SK-N-SH (cell line): ENCODE measurements around the gene SCARB1. TPM values are rescaled to one million over a fixed set of nuclear protein-coding genes. Genes with fewer than 3 reads are reported as not detected.

Experiments
- CTCF ChIA-PET: fragments of 300-600, 350-600 bp; formaldehyde crosslinking; extraction: SDS; loops from one replicate; lab custom pipeline; 2021; lab: Yijun Ruan, JAX
- POLR2A ChIA-PET: fragments of 350-600 bp; sonication (Branson Sonifier 250); formaldehyde crosslinking; extraction: SDS; loops from one replicate; lab custom pipeline; 2020; ENCODE audit warnings: antibody characterized with exemption, inconsistent platforms; lab: Yijun Ruan, JAX
- DNase-seq: peaks from one replicate; pipeline ENCODE4 v3.0.0; 2012
- H2AFZ ChIP-seq: fragments of 200-600 bp; sonication (generic); 2 replicates; pipeline ENCODE4 v1.8.1; 2016; ENCODE audit warnings: antibody characterized with exemption, mild to moderate bottlenecking, low read depth
- H3F3A ChIP-seq: fragments of 200-600 bp; sonication (generic); replicated peaks from 2 replicates; pipeline ENCODE3; 2016; ENCODE audit warnings: antibody characterized with exemption, mild to moderate bottlenecking; ENCODE audit not compliant: insufficient read depth
- H3K27ac ChIP-seq, 2 experiments: fragments of 200-500 bp in 1 of 2; fragments of 200-600 bp in 1 of 2; sonication (Bioruptor generic) in 1 of 2; sonication (generic), shearing (Covaris generic) in 1 of 2; 2 replicates each; pipeline versions ENCODE4 v1.5.1 to v1.6.1; 2014 to 2016; ENCODE audit warnings: low read depth in 2 of 2, inconsistent platforms in 1 of 2, low read length in 1 of 2, mild to moderate bottlenecking in 1 of 2, mixed read lengths in 1 of 2
- H3K27me3 ChIP-seq: fragments of 200-600 bp; sonication (generic), shearing (Covaris generic); 2 replicates; pipeline ENCODE4 v1.6.1; 2016; ENCODE audit warnings: mixed run types; ENCODE audit not compliant: insufficient read depth
- H3K36me3 ChIP-seq, 2 experiments: fragments of 200-500 bp in 1 of 2; fragments of 200-600 bp in 1 of 2; sonication (Bioruptor generic) in 1 of 2; sonication (generic) in 1 of 2; replicated peaks in 1 of 2; 2 replicates each; pipeline versions ENCODE3 to v1.5.1; 2014 to 2016; ENCODE audit warnings: low read length in 1 of 2, mild to moderate bottlenecking in 1 of 2; ENCODE audit not compliant: insufficient read depth in 2 of 2, control insufficient read depth in 1 of 2
- H3K4me1 ChIP-seq, 2 experiments: fragments of 200-500 bp in 1 of 2; fragments of 200-600 bp in 1 of 2; sonication (Bioruptor generic) in 1 of 2; sonication (generic), shearing (Covaris generic) in 1 of 2; 2 replicates each; pipeline versions ENCODE4 v1.5.1 to v1.6.1; 2014 to 2016; ENCODE audit warnings: low read depth in 1 of 2, low read length in 1 of 2, mixed run types in 1 of 2; ENCODE audit not compliant: insufficient read depth in 2 of 2, control insufficient read depth in 1 of 2
- H3K4me2 ChIP-seq: fragments of 200-600 bp; sonication (generic), shearing (Covaris generic); 2 replicates; pipeline ENCODE4 v1.6.1; 2017; ENCODE audit warnings: mixed run types
- H3K4me3 ChIP-seq, 2 experiments: fragments of 200-500 bp in 1 of 2; fragments of 200-600 bp in 1 of 2; sonication (Bioruptor generic) in 1 of 2; sonication (generic), shearing (Covaris generic) in 1 of 2; 2 replicates each; pipeline versions ENCODE4 v1.5.1 to v1.8.1; 2014 to 2016; ENCODE audit warnings: low read depth in 2 of 2, inconsistent platforms in 1 of 2, low read length in 1 of 2, mild to moderate bottlenecking in 1 of 2, mixed read lengths in 1 of 2, moderate library complexity in 1 of 2
- H3K79me2 ChIP-seq: fragments of 200-600 bp; sonication (generic); 2 replicates; pipeline ENCODE4 v1.8.1; 2017; ENCODE audit warnings: mild to moderate bottlenecking; ENCODE audit not compliant: insufficient read depth
- H3K9ac ChIP-seq: fragments of 200-600 bp; sonication (generic); 2 replicates; pipeline ENCODE4 v1.6.1; 2017; ENCODE audit warnings: mixed run types
- H3K9me2 ChIP-seq: fragments of 200-600 bp; sonication (generic); 2 replicates; pipeline ENCODE4 v1.6.1; 2017; ENCODE audit warnings: mixed run types
- H3K9me3 ChIP-seq: fragments of 200-600 bp; sonication (generic); 2 replicates; pipeline ENCODE4 v1.6.1; 2017; ENCODE audit warnings: mixed run types, mild to moderate bottlenecking, moderate library complexity
- H4K20me1 ChIP-seq: fragments of 200-600 bp; sonication (generic); 2 replicates; pipeline ENCODE4 v1.6.1; 2017; ENCODE audit warnings: mild to moderate bottlenecking, mixed run types; ENCODE audit not compliant: insufficient read depth
- FOSL2 ChIP-seq: IDR thresholded peaks from 2 replicates; pipeline ENCODE4 v1.4.0; 2012; ENCODE audit warnings: low read depth, mild to moderate bottlenecking, moderate library complexity, borderline replicate concordance
- MEF2A ChIP-seq: IDR thresholded peaks from 2 replicates; pipeline ENCODE4 v1.4.0; 2012; ENCODE audit warnings: low read depth, borderline replicate concordance
- NFIC ChIP-seq: IDR thresholded peaks from 2 replicates; pipeline ENCODE4 v1.4.0; 2012; ENCODE audit warnings: borderline replicate concordance
- RCOR1 ChIP-seq: fragments of 150-350 bp; IDR thresholded peaks from 2 replicates; pipeline ENCODE4 v1.6.1; 2017; ENCODE audit warnings: antibody characterized with exemption, low read length
- RXRA ChIP-seq: IDR thresholded peaks from 2 replicates; pipeline ENCODE4 v1.4.0; 2012; ENCODE audit warnings: low read depth, mild to moderate bottlenecking, borderline replicate concordance
- SMC3 ChIP-seq: IDR thresholded peaks from 2 replicates; pipeline ENCODE4 v1.6.1; 2012; ENCODE audit warnings: low read depth, low read length, improper control_type of control experiment
- TAF1 ChIP-seq: IDR thresholded peaks from 2 replicates; pipeline ENCODE4 v1.6.1; 2012; ENCODE audit warnings: low read depth, mild to moderate bottlenecking, low read length, moderate library complexity, borderline replicate concordance
- TCF12 ChIP-seq: IDR thresholded peaks from 2 replicates; pipeline ENCODE4 v1.4.0; 2012
- WGBS: methylation state at CpG from one replicate; pipeline ENCODE4 v1.1.6; 2017; ENCODE audit warnings: low lambda C conversion rate; 5-methylcytosine and 5-hydroxymethylcytosine counted together
- polyA plus RNA-seq, 3 experiments: library from polyadenylated mRNA; depleted of rRNA; stranded (reverse); fragments of >200 nt; gene quantifications; 2 replicates each; pipeline ENCODE4 v1.2.3, GENCODE V29; 2012
- TF ChIP-seq, protein P1 (sequence below): fragments of 150-350 bp; IDR thresholded peaks from 2 replicates; pipeline ENCODE4 v1.6.1; 2016; ENCODE audit warnings: mild to moderate bottlenecking, low read depth, low read length
- TF ChIP-seq, protein P2 (sequence below): IDR thresholded peaks from 2 replicates; pipeline ENCODE4; 2012
- TF ChIP-seq, protein P3 (sequence below): IDR thresholded peaks from 2 replicates; pipeline ENCODE4 v1.4.0; 2012; ENCODE audit warnings: low read depth

SCARB1 gene
- polyA plus RNA-seq, 1 of the 3 experiments (the other 2 are of a cell fraction) = 33.0 TPM

DNA sequence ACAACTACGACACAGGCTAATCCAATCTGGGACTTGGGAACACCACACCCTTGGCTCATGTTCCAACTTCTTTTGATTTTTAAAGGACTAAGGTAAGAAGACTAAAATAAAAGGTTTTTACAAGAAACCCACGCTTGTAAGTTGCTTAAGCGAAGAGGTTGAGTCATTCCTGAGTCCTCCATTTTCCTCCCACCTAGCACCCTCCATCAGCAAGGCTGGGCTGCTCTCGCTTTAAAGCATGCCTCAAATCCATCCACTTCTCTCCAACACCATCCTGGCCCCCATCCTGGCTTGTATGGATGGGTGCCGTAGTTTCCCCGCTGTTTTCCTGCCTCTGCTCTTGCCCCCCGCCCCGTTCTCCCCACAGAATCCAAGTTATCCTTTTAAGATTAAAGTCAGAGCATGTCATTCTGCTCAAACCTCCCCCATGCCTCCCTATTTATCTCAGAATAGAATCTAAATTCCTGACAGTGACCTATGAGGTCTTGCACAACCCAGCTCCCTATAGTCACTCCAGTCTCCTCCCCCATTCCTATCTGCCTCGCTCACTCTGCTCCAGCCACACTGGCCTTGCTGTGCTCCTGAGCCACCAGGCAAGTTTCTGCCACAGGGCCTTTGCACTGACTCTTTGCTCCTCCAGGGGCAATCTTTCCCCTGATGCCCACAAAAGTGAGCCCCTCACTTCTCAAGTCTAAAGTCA, 34.5 kb downstream of the SCARB1 start:
- DNase-seq = no peak
- Histone ChIP-seq H3K27me3 (no peaks in the 10 kb centered on the region), H3K9me3 (no peaks in the 10 kb centered on the region), H2AFZ (peak overlapping the region; percentile 76), H3K27ac (peak overlapping the region; percentile 51 to 72; a peak in 3 of 4 replicates), H3K9ac (peak overlapping the region; percentile 34; the same call in 1 of the 2 replicates), H3F3A (peaks cover 19% of the 10 kb centered on the region), H3K4me1 (peaks cover 8 to 27% of the 10 kb centered on the region in 2 experiments; a peak in 1 of 4 replicates), H3K4me2 (peak overlapping the region; percentile 56; the same call in 1 of the 2 replicates), H4K20me1 (no peaks in the 10 kb centered on the region), H3K4me3 (no peak overlapping the region), H3K9me2 (no peaks in the 10 kb centered on the region), H3K79me2 (no peaks in the 10 kb centered on the region), H3K36me3 (no peaks in the 10 kb centered on the region)
- POLR2A ChIA-PET = interaction anchor here (0.6 to 2.8 kb wide), 2 partner anchors 9 to 85 kb away, joined by 3 to 10 read pairs; partner anchors contain the start of gene UBC
- TF ChIP-seq, protein P1, sequence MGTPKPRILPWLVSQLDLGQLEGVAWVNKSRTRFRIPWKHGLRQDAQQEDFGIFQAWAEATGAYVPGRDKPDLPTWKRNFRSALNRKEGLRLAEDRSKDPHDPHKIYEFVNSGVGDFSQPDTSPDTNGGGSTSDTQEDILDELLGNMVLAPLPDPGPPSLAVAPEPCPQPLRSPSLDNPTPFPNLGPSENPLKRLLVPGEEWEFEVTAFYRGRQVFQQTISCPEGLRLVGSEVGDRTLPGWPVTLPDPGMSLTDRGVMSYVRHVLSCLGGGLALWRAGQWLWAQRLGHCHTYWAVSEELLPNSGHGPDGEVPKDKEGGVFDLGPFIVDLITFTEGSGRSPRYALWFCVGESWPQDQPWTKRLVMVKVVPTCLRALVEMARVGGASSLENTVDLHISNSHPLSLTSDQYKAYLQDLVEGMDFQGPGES = no peak
- TF ChIP-seq TAF1 (no peak), FOSL2 (peak; percentile 47; the same call in 1 of the 2 replicates), RXRA (0 out of 2 replicates have a peak, but pooled peaks have one; percentile 28), TCF12 (peak; percentile 53), MEF2A (no peak), RCOR1 (peak; percentile 39; the same call in 1 of the 2 replicates)
- TF ChIP-seq, protein P2, sequence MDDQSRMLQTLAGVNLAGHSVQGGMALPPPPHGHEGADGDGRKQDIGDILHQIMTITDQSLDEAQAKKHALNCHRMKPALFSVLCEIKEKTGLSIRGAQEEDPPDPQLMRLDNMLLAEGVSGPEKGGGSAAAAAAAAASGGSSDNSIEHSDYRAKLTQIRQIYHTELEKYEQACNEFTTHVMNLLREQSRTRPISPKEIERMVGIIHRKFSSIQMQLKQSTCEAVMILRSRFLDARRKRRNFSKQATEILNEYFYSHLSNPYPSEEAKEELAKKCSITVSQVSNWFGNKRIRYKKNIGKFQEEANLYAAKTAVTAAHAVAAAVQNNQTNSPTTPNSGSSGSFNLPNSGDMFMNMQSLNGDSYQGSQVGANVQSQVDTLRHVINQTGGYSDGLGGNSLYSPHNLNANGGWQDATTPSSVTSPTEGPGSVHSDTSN = peak; percentile 80
- TF ChIP-seq, protein P3, sequence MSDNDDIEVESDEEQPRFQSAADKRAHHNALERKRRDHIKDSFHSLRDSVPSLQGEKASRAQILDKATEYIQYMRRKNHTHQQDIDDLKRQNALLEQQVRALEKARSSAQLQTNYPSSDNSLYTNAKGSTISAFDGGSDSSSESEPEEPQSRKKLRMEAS = peak; percentile 9; the same call in 1 of the 2 replicates
- 64% methylated on average over 9 of the region's 9 CpGs for WGBS
- CTCF ChIA-PET = interaction anchor here (0.9 kb wide), 1 partner anchor 77 kb away, joined by 3 read pairs; no protein-coding TSS in a partner anchor

DNA sequence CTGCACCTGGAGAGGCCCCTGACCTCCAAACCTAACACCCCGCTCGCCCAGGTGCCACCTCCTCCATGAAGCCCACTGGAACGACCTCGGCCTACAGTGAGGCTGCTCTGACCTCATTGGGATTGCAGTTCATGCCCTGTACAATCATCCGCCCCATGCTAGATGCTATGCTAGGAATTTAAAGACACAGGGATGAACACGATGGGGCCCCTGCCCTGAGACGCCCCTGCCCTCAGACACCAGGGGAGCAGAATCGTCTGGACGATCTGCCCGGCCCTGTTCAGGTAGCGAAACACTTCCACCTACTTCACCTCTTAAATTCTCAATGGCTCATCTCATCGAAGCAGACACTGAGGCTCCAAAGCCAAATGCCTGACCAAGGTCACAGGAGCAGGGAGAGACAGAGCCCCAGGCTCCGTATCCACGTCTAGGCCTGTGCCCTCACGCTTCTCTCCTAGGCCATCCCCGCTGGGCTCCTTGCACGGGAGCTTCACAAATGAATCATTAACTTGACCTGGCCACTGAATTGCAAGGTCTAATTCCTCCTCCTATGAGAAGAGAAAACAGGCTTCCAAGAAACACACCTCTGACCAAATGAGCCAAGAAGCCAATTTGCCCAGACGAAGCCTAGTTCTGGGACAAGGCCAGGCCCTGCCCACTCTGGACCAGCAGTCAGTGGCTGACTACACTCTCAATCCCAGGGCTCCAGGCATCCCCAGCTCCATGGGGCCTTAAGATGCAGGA, 35.2 kb downstream of the SCARB1 start:
- Histone ChIP-seq H3K36me3 (no peaks in the 10 kb centered on the region), H3K4me3 (no peak overlapping the region), H3K27ac (peak overlapping the region; percentile 51 to 72), H3F3A (peaks cover 19% of the 10 kb centered on the region), H3K4me1 (peaks cover 8 to 20% of the 10 kb centered on the region in 2 experiments; a peak in 1 of 4 replicates), H3K9me2 (no peaks in the 10 kb centered on the region), H3K9ac (peak overlapping the region; percentile 34; the same call in 1 of the 2 replicates), H4K20me1 (no peaks in the 10 kb centered on the region), H3K4me2 (0 out of 2 replicates have a peak overlapping the region, but pooled peaks have one; percentile 56), H3K9me3 (no peaks in the 10 kb centered on the region), H2AFZ (peak overlapping the region; percentile 76), H3K27me3 (no peaks in the 10 kb centered on the region), H3K79me2 (no peaks in the 10 kb centered on the region)
- ChIA-PET POLR2A (interaction anchor here (2.8 kb wide), 1 partner anchor 10 kb away, joined by 10 read pairs; no protein-coding TSS in a partner anchor), CTCF (interaction anchor here (0.9 to 1.4 kb wide), 2 partner anchors 31 to 78 kb away, joined by 3 read pairs; no protein-coding TSS in a partner anchor)
- TF ChIP-seq SMC3 = no peak
- TF ChIP-seq NFIC = no peak
- TF ChIP-seq, protein P3 = 0 out of 2 replicates have a peak, but pooled peaks have one; percentile 55
- no peak for DNase-seq
- 75% methylated on average over 18 of the region's 18 CpGs for WGBS
